ENCODE measurements around the gene LARP4B.

LARP4B gene

DNA sequence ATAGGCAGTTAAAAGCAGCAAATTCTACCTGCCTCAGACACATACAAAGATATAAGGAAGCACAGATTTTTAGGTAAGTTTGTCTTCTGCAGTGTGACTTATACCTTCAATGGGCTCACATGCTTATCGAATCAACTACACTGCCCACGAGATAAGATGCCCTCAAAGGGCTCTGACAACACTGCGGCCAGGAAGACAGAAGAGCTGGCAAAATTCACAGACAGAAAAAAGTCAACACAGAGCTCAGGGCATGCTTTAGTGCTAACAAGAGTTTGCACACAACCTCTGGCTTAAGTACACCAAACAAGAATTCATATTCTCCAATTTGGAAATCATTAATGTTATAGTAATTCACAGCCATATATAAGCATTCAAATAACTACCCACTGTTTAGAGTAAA is 62.3 kb downstream of the LARP4B start:
- H3K27ac ChIP-seq: no peak overlapping the region
- no peak for TF ChIP-seq CTCF (conservative IDR thresholded peaks at IDR 0.05)

DNA sequence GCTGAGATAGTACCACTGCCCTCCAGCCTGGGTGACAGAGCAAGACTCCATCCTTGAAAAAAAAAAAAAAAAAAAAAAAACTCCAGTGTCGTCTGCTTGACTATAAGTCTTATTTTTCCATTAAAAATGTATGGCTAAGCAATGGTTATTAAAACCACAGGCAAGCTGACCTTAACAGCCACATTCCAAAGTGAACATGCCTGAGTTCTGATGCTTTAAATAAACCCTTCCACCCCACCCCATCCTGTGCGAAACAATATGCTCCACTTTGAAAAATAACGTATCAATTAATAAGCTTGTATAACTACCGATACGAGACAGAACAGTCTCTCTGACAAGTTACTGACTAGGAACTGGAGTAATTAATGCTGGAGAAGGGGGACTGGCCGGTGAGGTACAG is 63.7 kb downstream of the LARP4B start:
- H3K27ac ChIP-seq: no peak overlapping the region
- no peak for TF ChIP-seq CTCF (conservative IDR thresholded peaks at IDR 0.05)

DNA sequence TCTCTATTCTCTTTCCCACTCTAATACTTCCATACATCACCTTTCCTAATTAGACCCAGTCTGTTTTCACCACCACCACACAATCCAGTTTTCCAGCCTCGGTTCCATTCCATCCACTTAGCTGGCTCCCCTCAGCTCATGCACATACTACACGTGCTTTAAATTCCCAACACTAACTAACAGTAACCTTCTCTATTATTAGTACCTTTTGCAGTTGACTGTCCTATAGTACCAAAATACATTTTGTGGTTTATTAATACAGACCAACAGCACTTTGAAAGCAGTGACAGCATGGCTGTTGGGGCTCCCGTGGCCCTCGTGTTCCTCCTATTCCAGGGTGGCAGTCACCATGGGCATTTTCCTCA is 64.9 kb downstream of the LARP4B start:
- H3K27ac ChIP-seq: no peak overlapping the region
- TF ChIP-seq CTCF (conservative IDR thresholded peaks at IDR 0.05): no peak

DNA sequence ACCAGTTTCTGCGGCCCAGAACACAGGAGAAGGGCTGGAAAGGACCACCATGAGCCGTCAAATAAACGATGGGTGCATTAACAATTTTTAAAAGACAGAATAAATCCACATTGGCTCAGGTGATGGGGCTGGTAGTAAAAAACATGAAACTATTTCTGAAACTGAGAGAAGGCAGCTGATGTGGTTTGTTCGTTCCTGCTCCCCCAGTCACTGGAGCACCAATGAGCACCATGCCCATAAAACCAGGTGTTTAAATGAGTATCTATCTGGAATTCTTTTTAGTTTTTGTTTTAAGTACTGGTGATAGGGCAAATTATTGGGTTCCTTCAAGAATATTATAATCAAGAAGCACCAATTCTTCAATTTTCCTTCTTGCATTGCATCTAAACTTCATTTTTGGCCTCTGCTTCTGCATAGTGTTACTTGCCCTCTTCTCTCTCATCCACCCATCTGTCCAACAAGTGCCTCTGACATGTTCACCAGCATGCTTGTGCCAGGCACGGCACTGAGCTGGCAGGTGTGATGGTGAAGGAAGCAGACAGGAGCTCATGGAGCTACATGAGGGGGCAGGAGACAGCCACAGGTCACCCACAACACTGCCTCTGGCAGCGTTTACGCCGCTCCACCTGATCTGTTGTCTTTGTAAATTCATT is 65.5 kb downstream of the LARP4B start:
- no peak overlapping the region for H3K27ac ChIP-seq
- no peak for TF ChIP-seq CTCF (conservative IDR thresholded peaks at IDR 0.05)

DNA sequence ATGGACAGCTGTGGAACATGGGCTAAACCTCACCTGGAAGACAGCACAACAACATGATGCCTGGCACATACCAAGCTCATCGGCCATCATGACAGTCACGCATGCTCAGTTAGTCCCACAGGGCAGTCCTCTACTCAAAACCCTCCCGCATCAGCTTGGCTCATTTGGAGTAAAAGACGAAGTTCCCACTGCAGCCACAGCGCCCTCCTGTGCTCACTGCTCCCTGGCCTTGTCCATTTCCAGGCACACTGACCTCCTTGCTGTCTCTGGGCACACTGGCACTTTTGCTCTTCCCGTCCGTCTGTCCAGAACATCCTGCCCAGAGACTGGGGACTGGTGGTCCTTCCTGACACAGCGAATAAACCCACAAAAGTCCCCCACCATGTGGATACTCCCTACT is 66.2 kb downstream of the LARP4B start:
- no peak overlapping the region for H3K27ac ChIP-seq
- TF ChIP-seq CTCF (conservative IDR thresholded peaks at IDR 0.05): no peak

GRCh38 chr10:860519-860918 is 71.0 kb downstream of the LARP4B start:
- no peak overlapping the region for H3K27ac ChIP-seq
- no peak for TF ChIP-seq CTCF (conservative IDR thresholded peaks at IDR 0.05)

DNA sequence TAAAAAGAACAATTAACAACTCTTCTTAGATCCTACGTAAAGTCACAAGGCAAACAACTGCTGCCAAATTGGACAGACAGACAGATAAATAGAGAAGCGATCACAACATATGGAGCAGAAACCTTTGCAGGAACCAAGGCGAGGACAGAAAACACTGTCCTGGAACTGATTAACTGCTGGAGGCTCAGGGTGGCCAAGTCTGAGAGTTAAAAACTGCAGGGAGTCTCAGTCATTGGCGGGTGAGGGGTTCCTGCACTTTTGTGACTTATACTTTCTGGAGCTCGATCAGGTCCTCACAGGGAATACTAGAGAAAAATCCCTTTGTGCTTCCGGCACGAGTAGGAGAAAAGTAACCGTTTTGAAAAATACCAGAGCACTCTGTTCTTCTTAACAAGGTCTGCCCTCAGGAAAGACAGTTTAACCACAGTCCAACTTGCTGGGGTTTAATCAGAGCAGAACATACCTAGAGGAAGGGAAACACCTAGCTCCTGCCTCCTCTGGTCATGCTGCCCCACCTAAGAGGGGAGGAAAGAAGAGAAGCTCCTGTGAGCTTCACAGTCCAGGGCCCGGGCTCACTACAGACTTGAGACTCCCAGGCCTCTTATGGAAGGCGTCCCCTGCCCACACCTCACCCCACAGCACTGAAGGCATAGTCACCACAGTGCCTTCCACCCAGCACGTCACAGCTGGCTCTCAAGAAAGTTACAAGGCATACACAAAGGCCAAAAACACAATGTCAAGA is 74.9 kb downstream of the LARP4B start:
- H3K27ac ChIP-seq: peak overlapping the region; percentile 63
- TF ChIP-seq CTCF (conservative IDR thresholded peaks at IDR 0.05): no peak

All from VCaP (cell line).